ENCODE measurements around the gene NCBP1.

The NCBP1 gene

GRCh38 chr9:97668485-97668884 is 34.9 kb downstream of the NCBP1 start:
- Histone ChIP-seq H3K4me3 (ENCODE audit: low read length in 2 of 2) (no peak overlapping the region), H3K9me3 (replicated peaks in 1 of 2; ENCODE audit: control insufficient read depth in 2 of 2, insufficient read depth in 1 of 2, low read depth in 1 of 2, low read length in 2 of 2) (no peaks in the 10 kb centered on the region), H3K36me3 (replicated peaks in 1 of 2; ENCODE audit: control insufficient read depth in 2 of 2, insufficient read depth in 2 of 2, low read length in 2 of 2) (peaks cover 32 to 100% of the 10 kb centered on the region in 2 donors), H3K9ac (ENCODE audit: low read depth, low read length, poor library complexity) (no peak overlapping the region), H4K91ac (ENCODE audit: low read depth, low read length, poor library complexity) (no peak overlapping the region), H3K23ac (ENCODE audit: low read depth, low read length, poor library complexity) (no peak overlapping the region), H3K4me1 (ENCODE audit: control insufficient read depth in 2 of 2, insufficient read depth in 1 of 2, low read depth in 1 of 2, low read length in 2 of 2) (no peaks in the 10 kb centered on the region), H3K27ac (replicated peaks; ENCODE audit: low read length) (no peak overlapping the region), H3K27me3 (ENCODE audit: control insufficient read depth in 3 of 3, insufficient read depth in 3 of 3, low read depth in 1 of 3, low read length in 3 of 3) (no peaks in the 10 kb centered on the region), H2BK5ac (ENCODE audit: low read length) (no peak overlapping the region), H2BK120ac (ENCODE audit: low read depth, low read length) (no peak overlapping the region), H2AK5ac (ENCODE audit: low read depth, low read length) (no peak overlapping the region), H3K14ac (ENCODE audit: low read length) (no peak overlapping the region), H2BK12ac (ENCODE audit: low read length) (no peak overlapping the region), H4K8ac (ENCODE audit: low read depth, low read length) (no peak overlapping the region), H2BK15ac (ENCODE audit: low read length) (no peak overlapping the region), H3K18ac (ENCODE audit: low read length) (no peak overlapping the region), H3K79me1 (ENCODE audit: low read depth, low read length) (no peaks in the 10 kb centered on the region), H2AFZ (ENCODE audit: low read length) (no peak overlapping the region), H3K4me2 (ENCODE audit: insufficient read depth, low read length, poor library complexity, severe bottlenecking) (no peak overlapping the region), H3K4ac (ENCODE audit: low read length) (no peak overlapping the region)
- DNase-seq (ENCODE audit: low spot score) = no peak
- WGBS, 2 donors (ENCODE audit: extremely low coverage in 2 of 2, insufficient read length in 2 of 2, insufficient replicate concordance in 1 of 2) = no CpG with 5 or more reads among the region's 3 CpGs

GRCh38 chr9:97670586-97670985 is 37.0 kb downstream of the NCBP1 start:
- no peak overlapping the region for H3K18ac ChIP-seq (ENCODE audit: low read length)
- H3K9ac ChIP-seq (ENCODE audit: low read depth, low read length, poor library complexity) = no peak overlapping the region
- H3K23ac ChIP-seq (ENCODE audit: low read depth, low read length, poor library complexity) = no peak overlapping the region
- H3K36me3 ChIP-seq (replicated peaks in 1 of 2; ENCODE audit: control insufficient read depth in 2 of 2, insufficient read depth in 2 of 2, low read length in 2 of 2) = peaks cover 33 to 100% of the 10 kb centered on the region in 2 donors
- H2BK12ac ChIP-seq (ENCODE audit: low read length) = no peak overlapping the region
- H2AFZ ChIP-seq (ENCODE audit: low read length) = no peak overlapping the region
- no peak overlapping the region for H3K4ac ChIP-seq (ENCODE audit: low read length)
- H2AK5ac ChIP-seq (ENCODE audit: low read depth, low read length) = no peak overlapping the region
- no peak overlapping the region for H3K14ac ChIP-seq (ENCODE audit: low read length)
- WGBS, 2 donors (ENCODE audit: extremely low coverage in 2 of 2, insufficient read length in 2 of 2, insufficient replicate concordance in 1 of 2) = no CpG with 5 or more reads among the region's 3 CpGs
- H2BK5ac ChIP-seq (ENCODE audit: low read length) = no peak overlapping the region
- no peaks in the 10 kb centered on the region for H3K9me3 ChIP-seq (replicated peaks in 1 of 2; ENCODE audit: control insufficient read depth in 2 of 2, insufficient read depth in 1 of 2, low read depth in 1 of 2, low read length in 2 of 2)
- no peak overlapping the region for H4K91ac ChIP-seq (ENCODE audit: low read depth, low read length, poor library complexity)
- H3K4me3 ChIP-seq (ENCODE audit: low read length in 2 of 2) = no peak overlapping the region
- H4K8ac ChIP-seq (ENCODE audit: low read depth, low read length) = no peak overlapping the region
- no peak for DNase-seq (ENCODE audit: low spot score)
- H3K79me1 ChIP-seq (ENCODE audit: low read depth, low read length) = no peaks in the 10 kb centered on the region
- H2BK120ac ChIP-seq (ENCODE audit: low read depth, low read length) = no peak overlapping the region
- H3K27ac ChIP-seq (replicated peaks; ENCODE audit: low read length) = no peak overlapping the region
- no peak overlapping the region for H3K4me2 ChIP-seq (ENCODE audit: insufficient read depth, low read length, poor library complexity, severe bottlenecking)
- H3K4me1 ChIP-seq (ENCODE audit: control insufficient read depth in 2 of 2, insufficient read depth in 1 of 2, low read depth in 1 of 2, low read length in 2 of 2) = no peaks in the 10 kb centered on the region
- H3K27me3 ChIP-seq (ENCODE audit: control insufficient read depth in 3 of 3, insufficient read depth in 3 of 3, low read depth in 1 of 3, low read length in 3 of 3) = no peaks in the 10 kb centered on the region
- H2BK15ac ChIP-seq (ENCODE audit: low read length) = no peak overlapping the region

GRCh38 chr9:97672403-97672802 is 38.8 kb downstream of the NCBP1 start:
- Histone ChIP-seq H3K9ac (ENCODE audit: low read depth, low read length, poor library complexity) (no peak overlapping the region), H3K36me3 (replicated peaks in 1 of 2; ENCODE audit: control insufficient read depth in 2 of 2, insufficient read depth in 2 of 2, low read length in 2 of 2) (peaks cover 30 to 99% of the 10 kb centered on the region in 2 donors)

GRCh38 chr9:97673922-97674321 is 40.3 kb downstream of the NCBP1 start:
- no peaks in the 10 kb centered on the region for H3K4me1 ChIP-seq (ENCODE audit: control insufficient read depth in 2 of 2, insufficient read depth in 1 of 2, low read depth in 1 of 2, low read length in 2 of 2)
- peaks cover 21 to 98% of the 10 kb centered on the region in 2 donors for H3K36me3 ChIP-seq (replicated peaks in 1 of 2; ENCODE audit: control insufficient read depth in 2 of 2, insufficient read depth in 2 of 2, low read length in 2 of 2)
- DNase-seq (ENCODE audit: low spot score) = no peak
- no peak overlapping the region for H4K91ac ChIP-seq (ENCODE audit: low read depth, low read length, poor library complexity)
- H3K4me2 ChIP-seq (ENCODE audit: insufficient read depth, low read length, poor library complexity, severe bottlenecking) = no peak overlapping the region
- H3K4ac ChIP-seq (ENCODE audit: low read length) = no peak overlapping the region
- H2BK120ac ChIP-seq (ENCODE audit: low read depth, low read length) = no peak overlapping the region
- H3K79me1 ChIP-seq (ENCODE audit: low read depth, low read length) = no peaks in the 10 kb centered on the region
- no peak overlapping the region for H2AFZ ChIP-seq (ENCODE audit: low read length)
- H3K9ac ChIP-seq (ENCODE audit: low read depth, low read length, poor library complexity) = no peak overlapping the region
- whole genome bisulfite sequencing, 2 donors (ENCODE audit: extremely low coverage in 2 of 2, insufficient read length in 2 of 2, insufficient replicate concordance in 1 of 2) = no CpG with 5 or more reads among the region's 3 CpGs
- H2BK5ac ChIP-seq (ENCODE audit: low read length) = no peak overlapping the region
- H2BK12ac ChIP-seq (ENCODE audit: low read length) = no peak overlapping the region
- H4K8ac ChIP-seq (ENCODE audit: low read depth, low read length) = no peak overlapping the region
- no peaks in the 10 kb centered on the region for H3K9me3 ChIP-seq (replicated peaks in 1 of 2; ENCODE audit: control insufficient read depth in 2 of 2, insufficient read depth in 1 of 2, low read depth in 1 of 2, low read length in 2 of 2)
- H2BK15ac ChIP-seq (ENCODE audit: low read length) = no peak overlapping the region
- H3K18ac ChIP-seq (ENCODE audit: low read length) = no peak overlapping the region
- no peak overlapping the region for H3K14ac ChIP-seq (ENCODE audit: low read length)
- no peak overlapping the region for H2AK5ac ChIP-seq (ENCODE audit: low read depth, low read length)
- H3K27me3 ChIP-seq (ENCODE audit: control insufficient read depth in 3 of 3, insufficient read depth in 3 of 3, low read depth in 1 of 3, low read length in 3 of 3) = no peaks in the 10 kb centered on the region
- no peak overlapping the region for H3K23ac ChIP-seq (ENCODE audit: low read depth, low read length, poor library complexity)
- H3K4me3 ChIP-seq (ENCODE audit: low read length in 2 of 2) = no peak overlapping the region
- no peak overlapping the region for H3K27ac ChIP-seq (replicated peaks; ENCODE audit: low read length)

More at GRCh38 chr9:97672403-97672802, 38.8 kb downstream of the NCBP1 start:
- no CpG with 5 or more reads among the region's 3 CpGs for WGBS, 2 donors (ENCODE audit: extremely low coverage in 2 of 2, insufficient read length in 2 of 2, insufficient replicate concordance in 1 of 2)
- Histone ChIP-seq H4K8ac (ENCODE audit: low read depth, low read length) (no peak overlapping the region), H2BK5ac (ENCODE audit: low read length) (no peak overlapping the region), H3K27ac (replicated peaks; ENCODE audit: low read length) (no peak overlapping the region), H2AFZ (ENCODE audit: low read length) (no peak overlapping the region), H2BK12ac (ENCODE audit: low read length) (no peak overlapping the region), H3K9me3 (replicated peaks in 1 of 2; ENCODE audit: control insufficient read depth in 2 of 2, insufficient read depth in 1 of 2, low read depth in 1 of 2, low read length in 2 of 2) (no peaks in the 10 kb centered on the region), H3K14ac (ENCODE audit: low read length) (no peak overlapping the region), H3K27me3 (ENCODE audit: control insufficient read depth in 3 of 3, insufficient read depth in 3 of 3, low read depth in 1 of 3, low read length in 3 of 3) (no peaks in the 10 kb centered on the region), H3K4me2 (ENCODE audit: insufficient read depth, low read length, poor library complexity, severe bottlenecking) (no peak overlapping the region), H4K91ac (ENCODE audit: low read depth, low read length, poor library complexity) (no peak overlapping the region), H3K23ac (ENCODE audit: low read depth, low read length, poor library complexity) (no peak overlapping the region), H3K4me3 (ENCODE audit: low read length in 2 of 2) (no peak overlapping the region), H2BK15ac (ENCODE audit: low read length) (no peak overlapping the region), H2BK120ac (ENCODE audit: low read depth, low read length) (no peak overlapping the region), H3K79me1 (ENCODE audit: low read depth, low read length) (no peaks in the 10 kb centered on the region), H3K18ac (ENCODE audit: low read length) (no peak overlapping the region), H3K4me1 (ENCODE audit: control insufficient read depth in 2 of 2, insufficient read depth in 1 of 2, low read depth in 1 of 2, low read length in 2 of 2) (no peaks in the 10 kb centered on the region), H3K4ac (ENCODE audit: low read length) (no peak overlapping the region), H2AK5ac (ENCODE audit: low read depth, low read length) (no peak overlapping the region)
- no peak for DNase-seq (ENCODE audit: low spot score)
